ENCODE results near the gene RNU4-1.

Gene RNU4-1

DNA sequence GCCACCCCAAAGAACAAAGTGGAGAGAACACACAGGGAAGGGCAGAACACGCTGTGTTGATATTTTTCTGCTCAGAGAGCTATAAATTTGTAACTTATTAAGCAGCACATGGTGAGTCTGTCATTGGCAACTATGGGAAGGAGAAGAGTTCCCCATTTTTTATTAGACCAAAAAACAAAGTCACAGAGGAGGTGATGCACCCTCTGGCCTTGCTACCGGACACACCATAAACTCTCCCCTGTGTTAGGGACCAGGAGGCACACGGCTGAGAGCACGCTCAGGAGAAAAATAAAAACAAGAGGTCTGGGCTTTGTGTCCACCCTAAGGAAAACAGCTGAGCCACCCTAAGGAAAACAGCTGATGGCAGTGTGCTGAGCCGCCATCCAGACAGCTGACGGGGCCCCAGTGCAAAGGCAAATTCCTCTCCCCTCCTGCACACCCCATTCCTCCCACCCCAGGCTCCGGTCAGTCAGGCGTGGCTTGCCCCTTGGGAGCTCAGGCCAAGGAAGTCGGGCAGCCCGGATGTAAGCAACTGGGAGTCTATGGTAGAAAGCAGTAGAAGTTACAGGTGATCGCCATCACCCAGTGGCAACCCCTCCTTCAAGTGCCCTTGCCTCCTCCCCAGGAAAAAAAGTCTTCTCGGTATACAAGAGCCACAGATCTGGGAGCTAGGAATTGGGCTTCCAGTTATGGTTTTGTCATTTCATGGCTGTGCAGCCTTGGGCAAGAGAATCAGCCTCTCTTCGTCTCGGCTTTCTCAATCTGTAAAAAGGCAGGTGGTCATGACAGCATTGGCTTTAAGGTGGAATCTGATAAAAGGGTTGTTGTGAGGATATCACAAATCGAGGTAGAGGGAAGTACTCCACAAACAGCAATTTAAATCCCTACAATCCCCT, 29.9 kb downstream of the RNU4-1 start:
- Histone ChIP-seq H3K18ac (ENCODE audit: low read length) (no peak overlapping the region), H4K12ac (ENCODE audit: low read depth, low read length) (no peak overlapping the region), H2BK5ac (ENCODE audit: low read depth, low read length, poor library complexity) (no peak overlapping the region), H3K4me2 (ENCODE audit: low read length) (peak overlapping the region; percentile 92), H3K27ac (ENCODE audit: low read depth, low read length) (no peak overlapping the region), H3K36me3 (ENCODE audit: control insufficient read depth in 1 of 2, insufficient read depth in 2 of 2, low read length in 2 of 2) (peaks cover 4 to 5% of the 10 kb centered on the region in 2 experiments), H2BK120ac (ENCODE audit: insufficient read depth, low read length, poor library complexity) (peak overlapping the region; percentile 20), H3K4me1 (ENCODE audit: control insufficient read depth in 1 of 2, insufficient read depth in 2 of 2, low read length in 2 of 2) (peaks cover 32 to 40% of the 10 kb centered on the region in 2 experiments), H3K9me3 (ENCODE audit: insufficient read depth, low read depth, low read length) (no peaks in the 10 kb centered on the region), H2AFZ (ENCODE audit: insufficient read depth, low read length, poor library complexity) (no peak overlapping the region), H2AK5ac (ENCODE audit: low read length) (no peak overlapping the region), H2BK12ac (ENCODE audit: low read length) (peak overlapping the region; percentile 7), H3K9ac (ENCODE audit: low read length) (peak overlapping the region; percentile 43), H3K79me1 (ENCODE audit: low read length) (peaks cover 26% of the 10 kb centered on the region), H3K27me3 (ENCODE audit: insufficient read depth, low read length) (no peaks in the 10 kb centered on the region), H3K79me2 (ENCODE audit: control insufficient read depth, insufficient read depth, low read length, poor library complexity) (peaks cover 50% of the 10 kb centered on the region), H4K8ac (ENCODE audit: low read depth, low read length) (no peak overlapping the region), H3K23ac (ENCODE audit: low read length) (peak overlapping the region; percentile 50), H3K4ac (ENCODE audit: low read depth, low read length) (peak overlapping the region; percentile 51), H4K91ac (ENCODE audit: low read depth, low read length) (no peak overlapping the region), H3K14ac (ENCODE audit: low read length) (no peak overlapping the region), H3K4me3 (ENCODE audit: low read depth, low read length) (no peak overlapping the region)
- no CpG with 5 or more reads among the region's 15 CpGs for WGBS (ENCODE audit: extremely low coverage, insufficient coverage, insufficient read length)
- peak in 1 of 2 donors; percentile 53 for DNase-seq

DNA sequence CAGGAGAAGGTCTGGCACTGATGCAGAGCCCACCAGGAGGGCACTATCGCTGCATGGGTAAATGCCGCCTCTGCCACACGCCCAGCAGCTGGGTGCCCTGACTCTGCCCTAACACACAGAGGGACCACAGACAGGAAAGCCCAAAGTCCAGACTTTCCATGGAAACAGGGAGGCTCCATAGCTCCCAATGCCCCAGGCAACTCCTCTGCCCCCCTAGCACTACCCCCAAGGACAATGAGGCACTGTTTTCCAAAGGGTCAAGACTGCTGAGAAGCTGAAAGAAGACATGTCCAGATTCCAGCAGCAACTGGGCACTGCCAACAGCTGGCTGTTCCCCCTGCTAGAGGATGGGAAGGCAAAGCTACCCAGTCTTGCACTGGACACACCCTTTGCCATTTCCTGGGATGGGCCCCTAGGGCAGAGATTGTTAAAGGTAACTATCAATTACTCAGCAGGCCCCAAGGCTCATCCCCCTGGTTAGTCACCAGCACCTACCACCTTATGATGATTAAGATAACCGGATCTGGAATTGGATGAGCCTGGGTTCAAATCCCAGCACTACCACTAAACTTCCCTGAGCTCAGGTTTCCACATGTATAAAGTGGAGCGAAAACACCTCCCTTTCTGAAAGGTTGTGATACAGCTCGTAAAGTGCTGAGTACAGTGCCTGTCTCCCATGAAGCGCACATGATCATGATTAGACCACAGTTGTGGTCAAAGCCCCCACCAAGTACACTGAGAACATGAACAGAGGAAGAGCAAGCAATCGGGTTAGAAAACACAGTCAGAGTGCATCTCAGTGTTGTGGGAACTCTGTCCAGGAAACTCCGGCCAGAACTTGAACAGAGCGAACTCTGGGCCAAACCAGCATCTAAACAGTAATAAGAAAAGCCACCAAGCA, 30.8 kb downstream of the RNU4-1 start:
- H2BK5ac ChIP-seq (ENCODE audit: low read depth, low read length, poor library complexity): no peak overlapping the region
- WGBS (ENCODE audit: extremely low coverage, insufficient coverage, insufficient read length): no CpG with 5 or more reads among the region's 10 CpGs
- H3K23ac ChIP-seq (ENCODE audit: low read length): peak overlapping the region; percentile 50
- peaks cover 26% of the 10 kb centered on the region for H3K79me1 ChIP-seq (ENCODE audit: low read length)
- H3K36me3 ChIP-seq (ENCODE audit: control insufficient read depth in 1 of 2, insufficient read depth in 2 of 2, low read length in 2 of 2): peaks cover 4 to 5% of the 10 kb centered on the region in 2 experiments
- no peak overlapping the region for H2BK120ac ChIP-seq (ENCODE audit: insufficient read depth, low read length, poor library complexity)
- H3K27me3 ChIP-seq (ENCODE audit: insufficient read depth, low read length): no peaks in the 10 kb centered on the region
- H2BK12ac ChIP-seq (ENCODE audit: low read length): peak overlapping the region; percentile 7
- no peak overlapping the region for H3K9ac ChIP-seq (ENCODE audit: low read length)
- H4K12ac ChIP-seq (ENCODE audit: low read depth, low read length): no peak overlapping the region
- peak overlapping the region; percentile 92 for H3K4me2 ChIP-seq (ENCODE audit: low read length)
- no peak overlapping the region for H2AK5ac ChIP-seq (ENCODE audit: low read length)
- no peak overlapping the region for H4K8ac ChIP-seq (ENCODE audit: low read depth, low read length)
- H3K4me1 ChIP-seq (ENCODE audit: control insufficient read depth in 1 of 2, insufficient read depth in 2 of 2, low read length in 2 of 2): peaks cover 39 to 46% of the 10 kb centered on the region in 2 experiments
- peaks cover 58% of the 10 kb centered on the region for H3K79me2 ChIP-seq (ENCODE audit: control insufficient read depth, insufficient read depth, low read length, poor library complexity)
- H3K27ac ChIP-seq (ENCODE audit: low read depth, low read length): no peak overlapping the region
- H3K9me3 ChIP-seq (ENCODE audit: insufficient read depth, low read depth, low read length): no peaks in the 10 kb centered on the region
- no peak overlapping the region for H4K91ac ChIP-seq (ENCODE audit: low read depth, low read length)
- H3K18ac ChIP-seq (ENCODE audit: low read length): no peak overlapping the region
- H3K4me3 ChIP-seq (ENCODE audit: low read depth, low read length): no peak overlapping the region
- H3K4ac ChIP-seq (ENCODE audit: low read depth, low read length): peak overlapping the region; percentile 88
- peak; percentile 89 to 90 for DNase-seq
- H2AFZ ChIP-seq (ENCODE audit: insufficient read depth, low read length, poor library complexity): no peak overlapping the region
- no peak overlapping the region for H3K14ac ChIP-seq (ENCODE audit: low read length)

DNA sequence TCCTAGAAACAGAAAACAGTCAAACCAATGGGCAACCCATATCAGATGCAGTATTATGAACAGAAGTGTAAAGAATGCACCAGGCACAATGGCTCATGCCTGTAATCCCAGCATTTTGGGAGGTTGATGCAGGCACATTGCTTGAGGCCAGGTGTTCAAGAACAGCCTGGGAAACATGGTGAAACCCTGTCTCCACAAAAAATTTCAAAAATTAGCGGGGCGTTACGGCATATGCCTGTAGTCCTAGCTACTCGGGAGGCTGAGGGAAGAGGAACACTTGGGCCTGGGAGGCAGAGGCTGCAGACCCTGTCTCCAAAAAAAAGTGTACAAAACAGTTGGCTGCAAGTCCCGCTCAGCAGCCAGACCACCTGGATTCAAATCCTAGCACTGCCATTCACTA, 32.4 kb downstream of the RNU4-1 start:
- Histone ChIP-seq H2AFZ (ENCODE audit: insufficient read depth, low read length, poor library complexity) (no peak overlapping the region), H4K91ac (ENCODE audit: low read depth, low read length) (no peak overlapping the region), H3K79me1 (ENCODE audit: low read length) (peaks cover 22% of the 10 kb centered on the region), H3K79me2 (ENCODE audit: control insufficient read depth, insufficient read depth, low read length, poor library complexity) (peaks cover 63% of the 10 kb centered on the region), H2BK12ac (ENCODE audit: low read length) (no peak overlapping the region), H3K4ac (ENCODE audit: low read depth, low read length) (peak overlapping the region; percentile 92), H4K8ac (ENCODE audit: low read depth, low read length) (no peak overlapping the region), H3K4me3 (ENCODE audit: low read depth, low read length) (no peak overlapping the region), H4K12ac (ENCODE audit: low read depth, low read length) (no peak overlapping the region), H3K4me2 (ENCODE audit: low read length) (no peak overlapping the region), H3K27me3 (ENCODE audit: insufficient read depth, low read length) (no peaks in the 10 kb centered on the region), H3K14ac (ENCODE audit: low read length) (no peak overlapping the region), H3K27ac (ENCODE audit: low read depth, low read length) (no peak overlapping the region), H3K9me3 (ENCODE audit: insufficient read depth, low read depth, low read length) (no peaks in the 10 kb centered on the region), H3K9ac (ENCODE audit: low read length) (no peak overlapping the region), H2AK5ac (ENCODE audit: low read length) (no peak overlapping the region), H3K23ac (ENCODE audit: low read length) (no peak overlapping the region), H3K18ac (ENCODE audit: low read length) (no peak overlapping the region), H3K36me3 (ENCODE audit: control insufficient read depth in 1 of 2, insufficient read depth in 2 of 2, low read length in 2 of 2) (peaks cover 4 to 8% of the 10 kb centered on the region in 2 experiments), H2BK120ac (ENCODE audit: insufficient read depth, low read length, poor library complexity) (no peak overlapping the region), H3K4me1 (ENCODE audit: control insufficient read depth in 1 of 2, insufficient read depth in 2 of 2, low read length in 2 of 2) (peaks cover 40 to 47% of the 10 kb centered on the region in 2 experiments), H2BK5ac (ENCODE audit: low read depth, low read length, poor library complexity) (no peak overlapping the region)
- no CpG with 5 or more reads among the region's 5 CpGs for WGBS (ENCODE audit: extremely low coverage, insufficient coverage, insufficient read length)
- peak; percentile 92 to 99 for DNase-seq

DNA sequence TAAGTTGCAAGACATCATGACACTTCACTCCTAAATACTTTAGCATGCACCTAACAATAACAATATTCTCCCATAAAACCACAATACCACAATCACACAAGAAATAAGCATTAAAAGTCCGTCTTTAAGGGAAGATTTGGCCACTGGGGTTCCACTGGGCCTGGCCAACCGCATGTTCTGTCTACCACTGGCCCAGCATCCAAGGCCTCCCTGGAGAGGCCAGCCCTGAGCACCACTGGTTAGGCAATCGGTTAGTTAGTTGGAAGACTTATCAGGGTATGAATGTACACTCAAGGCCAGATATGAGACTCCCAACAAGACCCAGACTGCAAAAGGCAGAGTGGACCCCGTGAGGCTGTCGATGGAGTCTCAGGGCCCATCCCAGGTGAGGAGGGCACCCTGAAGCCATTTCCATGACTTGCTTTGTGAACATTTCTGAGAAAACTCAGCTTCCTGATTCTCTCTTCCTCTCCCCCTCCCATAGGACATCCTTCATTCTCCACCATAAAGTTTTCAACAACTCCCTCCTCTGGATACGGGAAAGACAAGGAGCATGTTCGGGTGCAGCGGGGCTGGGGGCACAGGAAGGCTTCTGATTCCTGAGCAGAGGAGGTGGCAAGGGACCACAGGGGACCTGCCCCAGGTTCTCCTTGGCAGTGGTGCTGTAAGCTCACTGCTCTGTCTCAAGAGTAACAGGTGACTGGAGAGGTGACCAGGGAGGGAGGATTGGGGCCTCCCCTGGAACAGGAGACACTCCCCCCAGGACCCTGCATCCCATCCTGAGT, 33.4 kb downstream of the RNU4-1 start:
- Histone ChIP-seq H3K27ac (ENCODE audit: low read depth, low read length) (no peak overlapping the region), H3K79me1 (ENCODE audit: low read length) (peaks cover 14% of the 10 kb centered on the region), H3K18ac (ENCODE audit: low read length) (no peak overlapping the region), H3K14ac (ENCODE audit: low read length) (no peak overlapping the region), H3K79me2 (ENCODE audit: control insufficient read depth, insufficient read depth, low read length, poor library complexity) (peaks cover 59% of the 10 kb centered on the region), H3K4ac (ENCODE audit: low read depth, low read length) (peak overlapping the region; percentile 92), H3K4me1 (ENCODE audit: control insufficient read depth in 1 of 2, insufficient read depth in 2 of 2, low read length in 2 of 2) (peaks cover 40 to 45% of the 10 kb centered on the region in 2 experiments), H3K23ac (ENCODE audit: low read length) (no peak overlapping the region), H2BK120ac (ENCODE audit: insufficient read depth, low read length, poor library complexity) (no peak overlapping the region), H3K9me3 (ENCODE audit: insufficient read depth, low read depth, low read length) (no peaks in the 10 kb centered on the region), H4K91ac (ENCODE audit: low read depth, low read length) (no peak overlapping the region), H4K12ac (ENCODE audit: low read depth, low read length) (no peak overlapping the region), H2BK5ac (ENCODE audit: low read depth, low read length, poor library complexity) (no peak overlapping the region), H3K36me3 (ENCODE audit: control insufficient read depth in 1 of 2, insufficient read depth in 2 of 2, low read length in 2 of 2) (peaks cover 6 to 14% of the 10 kb centered on the region in 2 experiments), H3K4me2 (ENCODE audit: low read length) (peak overlapping the region; percentile 35), H3K9ac (ENCODE audit: low read length) (no peak overlapping the region), H3K4me3 (ENCODE audit: low read depth, low read length) (no peak overlapping the region), H2AFZ (ENCODE audit: insufficient read depth, low read length, poor library complexity) (no peak overlapping the region), H2BK12ac (ENCODE audit: low read length) (no peak overlapping the region), H3K27me3 (ENCODE audit: insufficient read depth, low read length) (no peaks in the 10 kb centered on the region), H2AK5ac (ENCODE audit: low read length) (no peak overlapping the region), H4K8ac (ENCODE audit: low read depth, low read length) (no peak overlapping the region)
- no CpG with 5 or more reads among the region's 8 CpGs for WGBS (ENCODE audit: extremely low coverage, insufficient coverage, insufficient read length)
- peak; percentile 51 to 66 for DNase-seq
